Keratinocyte (primary cell): Measurements from ENCODE around the gene LAMA2. TPM values are rescaled to one million over a fixed set of nuclear protein-coding genes. Genes with fewer than 3 reads are reported as not detected.

Source experiments
- DNase-seq: peaks from one replicate; pipeline ENCODE4 v3.0.0-alpha.2; 2011; ENCODE audit warnings: low read depth, missing footprints, low spot score
- FAIRE-seq: peaks from 2 replicates; lab custom pipeline; 2011; peaks lifted over from hg19 to GRCh38; lab: Jason Lieb, UNC
- H2AFZ ChIP-seq: 2 replicates; pipeline ENCODE4 v1.6.0; 2012; ENCODE audit warnings: low read length, control low read depth, inconsistent platforms; ENCODE audit not compliant: control insufficient read depth
- H3K27ac ChIP-seq: 2 replicates; pipeline ENCODE4 v1.5.1; 2011; ENCODE audit warnings: low read length; ENCODE audit not compliant: control insufficient read depth, insufficient read depth
- H3K27me3 ChIP-seq: 3 replicates; pipeline ENCODE4 v1.6.0; 2011; ENCODE audit warnings: low read length; ENCODE audit not compliant: control insufficient read depth, insufficient read depth; ENCODE audit errors: extremely low read depth
- H3K36me3 ChIP-seq, 2 experiments: 2 replicates in 1 of 2; 3 replicates in 1 of 2; pipeline ENCODE4 v1.5.1; 2011; ENCODE audit warnings: low read length in 2 of 2, mild to moderate bottlenecking in 1 of 2; ENCODE audit not compliant: control insufficient read depth in 2 of 2, insufficient read depth in 2 of 2; ENCODE audit errors: extremely low read depth in 1 of 2
- H3K4me1 ChIP-seq: 3 replicates; pipeline ENCODE4 v1.5.1; 2011; ENCODE audit warnings: low read length; ENCODE audit not compliant: control insufficient read depth, insufficient read depth; ENCODE audit errors: extremely low read depth
- H3K4me2 ChIP-seq: 3 replicates; pipeline ENCODE4 v1.6.0; 2011; ENCODE audit warnings: low read depth, low read length; ENCODE audit not compliant: control insufficient read depth, insufficient read depth; ENCODE audit errors: extremely low read depth
- H3K4me3 ChIP-seq, 3 experiments: fragments of 200-600 bp in 1 of 3; sonication (generic) in 1 of 3; 2 replicates in 2 of 3; 3 replicates in 1 of 3; pipeline ENCODE4 v1.5.1; 2011 to 2016; ENCODE audit warnings: low read length in 3 of 3, mild to moderate bottlenecking in 3 of 3, control low read depth in 2 of 3, inconsistent platforms in 1 of 3, low read depth in 1 of 3, mixed read lengths in 1 of 3, mixed run types in 1 of 3, moderate library complexity in 1 of 3; ENCODE audit not compliant: control insufficient read depth in 2 of 3, insufficient read depth in 2 of 3; ENCODE audit errors: extremely low read depth in 1 of 3
- H3K79me2 ChIP-seq: 2 replicates; pipeline ENCODE4 v1.6.0; 2012; ENCODE audit warnings: low read length; ENCODE audit not compliant: control insufficient read depth, insufficient read depth
- H3K9ac ChIP-seq: 3 replicates; pipeline ENCODE4 v1.6.0; 2011; ENCODE audit warnings: low read length; ENCODE audit not compliant: control insufficient read depth, insufficient read depth; ENCODE audit errors: extremely low read depth
- H3K9me1 ChIP-seq: 3 replicates; pipeline ENCODE4 v1.6.0; 2011; ENCODE audit warnings: low read length; ENCODE audit not compliant: control insufficient read depth, insufficient read depth; ENCODE audit errors: extremely low read depth
- H3K9me3 ChIP-seq: 2 replicates; pipeline ENCODE4 v1.5.1; 2012; ENCODE audit warnings: low read depth, low read length; ENCODE audit not compliant: control insufficient read depth
- H4K20me1 ChIP-seq: 3 replicates; pipeline ENCODE4 v1.6.0; 2011; ENCODE audit warnings: low read length; ENCODE audit not compliant: control insufficient read depth, insufficient read depth; ENCODE audit errors: extremely low read depth
- EZH2 ChIP-seq: IDR thresholded peaks from one replicate; pipeline ENCODE4 v1.6.1; 2012; ENCODE audit warnings: inconsistent platforms, mild to moderate bottlenecking, low read length, moderate library complexity
- dilution Hi-C: fragments of 300-500 bp; cut with MboI; formaldehyde crosslinking; loops from one replicate; pipeline ENCODE4 v1.7.0; 2020; ENCODE audit warnings: low sequenced_read_pairs; ENCODE audit not compliant: extremely low pct_ligation_motif_present
- polyA plus RNA-seq, 5 experiments: library from polyadenylated mRNA; depleted of rRNA in 3 of 5; stranded (reverse) in 3 of 5; stranded (forward) in 1 of 5; unstranded in 1 of 5; fragments of >200 nt; gene quantifications; 1 replicate in 1 of 5; 2 replicates in 3 of 5; 3 replicates in 1 of 5; pipeline versions ENCODE4 v1.2.1 to v1.2.3, GENCODE V29; 2011 to 2012; ENCODE audit warnings: missing spikeins in 2 of 5, low read depth in 1 of 5, low replicate concordance in 1 of 5
- TF ChIP-seq, protein P1 (sequence below), 3 experiments: IDR thresholded peaks in 1 of 3; conservative IDR thresholded peaks in 1 of 3; optimal IDR thresholded peaks in 1 of 3; 2 replicates in 2 of 3; 3 replicates in 1 of 3; pipeline versions ENCODE3 to v1.5.1; 2011; ENCODE audit warnings: low read length in 3 of 3, mild to moderate bottlenecking in 3 of 3, moderate library complexity in 2 of 3, control low read depth in 1 of 3, inconsistent platforms in 1 of 3; ENCODE audit not compliant: insufficient read depth in 2 of 3; ENCODE audit errors: extremely low read depth in 1 of 3

Gene LAMA2
- polyA plus RNA-seq, 1 donor (not counting 4 experiments of a cell fraction or from before 2014, with no cell fraction given), result 1.4 TPM

GRCh38 chr6:129446272-129447197, 563.6 kb downstream of the LAMA2 start:
- dilution Hi-C loops, result no loop called here
- no peaks in the 10 kb centered on the region for H3K79me2 ChIP-seq
- no peaks in the 10 kb centered on the region for H3K9me1 ChIP-seq
- no peak overlapping the region for H3K27ac ChIP-seq
- H4K20me1 ChIP-seq, result no peaks in the 10 kb centered on the region
- no peaks in the 10 kb centered on the region for H3K4me1 ChIP-seq
- H3K9me3 ChIP-seq, result no peaks in the 10 kb centered on the region
- H3K4me3 ChIP-seq, result no peak overlapping the region
- FAIRE-seq, result no peak
- H3K36me3 ChIP-seq, result no peaks in the 10 kb centered on the region
- H3K9ac ChIP-seq, result no peak overlapping the region
- TF ChIP-seq EZH2, result no peak
- TF ChIP-seq, protein P1, sequence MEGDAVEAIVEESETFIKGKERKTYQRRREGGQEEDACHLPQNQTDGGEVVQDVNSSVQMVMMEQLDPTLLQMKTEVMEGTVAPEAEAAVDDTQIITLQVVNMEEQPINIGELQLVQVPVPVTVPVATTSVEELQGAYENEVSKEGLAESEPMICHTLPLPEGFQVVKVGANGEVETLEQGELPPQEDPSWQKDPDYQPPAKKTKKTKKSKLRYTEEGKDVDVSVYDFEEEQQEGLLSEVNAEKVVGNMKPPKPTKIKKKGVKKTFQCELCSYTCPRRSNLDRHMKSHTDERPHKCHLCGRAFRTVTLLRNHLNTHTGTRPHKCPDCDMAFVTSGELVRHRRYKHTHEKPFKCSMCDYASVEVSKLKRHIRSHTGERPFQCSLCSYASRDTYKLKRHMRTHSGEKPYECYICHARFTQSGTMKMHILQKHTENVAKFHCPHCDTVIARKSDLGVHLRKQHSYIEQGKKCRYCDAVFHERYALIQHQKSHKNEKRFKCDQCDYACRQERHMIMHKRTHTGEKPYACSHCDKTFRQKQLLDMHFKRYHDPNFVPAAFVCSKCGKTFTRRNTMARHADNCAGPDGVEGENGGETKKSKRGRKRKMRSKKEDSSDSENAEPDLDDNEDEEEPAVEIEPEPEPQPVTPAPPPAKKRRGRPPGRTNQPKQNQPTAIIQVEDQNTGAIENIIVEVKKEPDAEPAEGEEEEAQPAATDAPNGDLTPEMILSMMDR (optimal IDR thresholded peaks at IDR 0.05 in 1 of 3, IDR thresholded peaks at IDR 0.05 in 1 of 3, conservative IDR thresholded peaks at IDR 0.05 in 1 of 3; ENCODE audit: extremely low read depth in 1 of 3, insufficient read depth in 2 of 3, low read length in 3 of 3), result no peak
- no peaks in the 10 kb centered on the region for H3K27me3 ChIP-seq
- no peak overlapping the region for H3K4me2 ChIP-seq
- DNase-seq, result no peak
- H2AFZ ChIP-seq, result no peak overlapping the region

- no peaks in the 10 kb centered on the region for H3K4me1 ChIP-seq
These were observed 564.2 kb downstream of the LAMA2 start for GRCh38 chr6:129447198-129447565.

More at GRCh38 chr6:129447198-129447565, 564.2 kb downstream of the LAMA2 start:
- no peak overlapping the region for H2AFZ ChIP-seq
- H3K9me3 ChIP-seq, result no peaks in the 10 kb centered on the region
- H3K36me3 ChIP-seq, result no peaks in the 10 kb centered on the region
- no peak overlapping the region for H3K4me3 ChIP-seq
- no peak for FAIRE-seq
- no peak for DNase-seq
- H3K4me2 ChIP-seq, result no peak overlapping the region
- dilution Hi-C loops, result no loop called here
- H3K9me1 ChIP-seq, result no peaks in the 10 kb centered on the region
- H3K79me2 ChIP-seq, result no peaks in the 10 kb centered on the region
- no peaks in the 10 kb centered on the region for H4K20me1 ChIP-seq
- TF ChIP-seq EZH2, result no peak
- TF ChIP-seq, protein P1 (optimal IDR thresholded peaks at IDR 0.05 in 1 of 3, IDR thresholded peaks at IDR 0.05 in 1 of 3, conservative IDR thresholded peaks at IDR 0.05 in 1 of 3; ENCODE audit: extremely low read depth in 1 of 3, insufficient read depth in 2 of 3, low read length in 3 of 3), result no peak
- H3K27me3 ChIP-seq, result no peaks in the 10 kb centered on the region
- no peak overlapping the region for H3K9ac ChIP-seq
- H3K27ac ChIP-seq, result no peak overlapping the region
